Loucy (cell line): ENCODE results near the gene PAM.

Source experiments
- H2AFZ ChIP-seq: fragments of 200-600 bp; sonication (generic); 2 replicates; pipeline ENCODE4 v1.6.0; 2016; ENCODE audit warnings: antibody characterized with exemption, mild to moderate bottlenecking, low read length, moderate library complexity
- H3F3A ChIP-seq: fragments of 200-600 bp; 2 replicates; pipeline ENCODE4 v1.6.0; 2016; ENCODE audit warnings: antibody characterized with exemption, low read depth, mild to moderate bottlenecking
- H3K27me3 ChIP-seq: fragments of 200-600 bp; sonication (generic); 2 replicates; pipeline ENCODE4 v1.6.1; 2014; ENCODE audit warnings: low read length, mild to moderate bottlenecking; ENCODE audit not compliant: insufficient read depth, poor library complexity, severe bottlenecking
- H3K36me3 ChIP-seq: fragments of 200-600 bp; sonication (generic); 2 replicates; pipeline ENCODE4 v1.6.1; 2016; ENCODE audit warnings: low read length; ENCODE audit not compliant: insufficient read depth
- H3K4me1 ChIP-seq: fragments of 200-600 bp; sonication (generic); 2 replicates; pipeline ENCODE4 v1.5.1; 2014; ENCODE audit warnings: low read length, mild to moderate bottlenecking; ENCODE audit not compliant: insufficient read depth, poor library complexity, severe bottlenecking
- H3K4me2 ChIP-seq: fragments of 200-600 bp; sonication (generic); 2 replicates; pipeline ENCODE4 v1.6.0; 2014; ENCODE audit warnings: antibody characterized with exemption, low read length, low read depth, mild to moderate bottlenecking; ENCODE audit not compliant: poor library complexity, severe bottlenecking
- H3K4me3 ChIP-seq: fragments of 200-600 bp; sonication (generic); 2 replicates; pipeline ENCODE4 v1.5.1; 2014; ENCODE audit warnings: low read length, mild to moderate bottlenecking, mixed read lengths; ENCODE audit not compliant: poor library complexity, severe bottlenecking
- H3K79me2 ChIP-seq: fragments of 200-600 bp; sonication (generic); 2 replicates; pipeline ENCODE4 v1.6.1; 2014; ENCODE audit warnings: low read length; ENCODE audit not compliant: insufficient read depth
- H3K9ac ChIP-seq: fragments of 200-600 bp; sonication (generic); 2 replicates; pipeline ENCODE4 v1.6.0; 2014; ENCODE audit warnings: mild to moderate bottlenecking, low read depth, low read length, moderate library complexity; ENCODE audit not compliant: poor library complexity, severe bottlenecking
- H3K9me2 ChIP-seq: fragments of 200-600 bp; sonication (generic); replicated peaks from 2 replicates; pipeline ENCODE4 v1.6.1; 2016; ENCODE audit warnings: low read depth, low read length, mixed read lengths
- H3K9me3 ChIP-seq: fragments of 200-600 bp; sonication (generic); 2 replicates; pipeline ENCODE4 v1.6.1; 2014; ENCODE audit warnings: mild to moderate bottlenecking, antibody characterized with exemption, low read length, low read depth; ENCODE audit not compliant: insufficient read depth
- H4K20me1 ChIP-seq: fragments of 200-600 bp; sonication (generic); 2 replicates; pipeline ENCODE4 v1.6.0; 2014; ENCODE audit warnings: antibody characterized with exemption, low read length, mild to moderate bottlenecking; ENCODE audit not compliant: insufficient read depth, poor library complexity, severe bottlenecking
- CTCF ChIP-seq: fragments of 200-600 bp; sonication (generic); conservative IDR thresholded peaks from 2 replicates; pipeline ENCODE4 v1.5.1; 2014; ENCODE audit warnings: mild to moderate bottlenecking, antibody characterized with exemption, low read length
- EZH2phosphoT487 ChIP-seq: fragments of 200-600 bp; IDR thresholded peaks from 2 replicates; pipeline ENCODE4 v1.6.1; 2018; ENCODE audit warnings: antibody characterized with exemption, mild to moderate bottlenecking, moderate library complexity, borderline replicate concordance

PAM gene

GRCh38 chr5:102830241-102830640 is 75.1 kb downstream of the PAM start:
- no peaks in the 10 kb centered on the region for H3F3A ChIP-seq
- peaks cover 34% of the 10 kb centered on the region for H3K4me1 ChIP-seq
- no peak for TF ChIP-seq EZH2phosphoT487
- no peak for TF ChIP-seq CTCF
- H3K36me3 ChIP-seq = no peaks in the 10 kb centered on the region
- H3K4me3 ChIP-seq = no peak overlapping the region
- no peaks in the 10 kb centered on the region for H3K9me3 ChIP-seq
- no peaks in the 10 kb centered on the region for H3K9me2 ChIP-seq
- H3K9ac ChIP-seq = no peak overlapping the region
- no peak overlapping the region for H3K4me2 ChIP-seq
- no peaks in the 10 kb centered on the region for H3K79me2 ChIP-seq
- H3K27me3 ChIP-seq = no peaks in the 10 kb centered on the region
- no peaks in the 10 kb centered on the region for H4K20me1 ChIP-seq
- H2AFZ ChIP-seq = no peak overlapping the region

- H2AFZ ChIP-seq = no peak overlapping the region
- no peaks in the 10 kb centered on the region for H3K36me3 ChIP-seq
- no peaks in the 10 kb centered on the region for H3K9me2 ChIP-seq
- no peaks in the 10 kb centered on the region for H3K79me2 ChIP-seq
- H3F3A ChIP-seq = no peaks in the 10 kb centered on the region
- H3K4me3 ChIP-seq = no peak overlapping the region
- no peaks in the 10 kb centered on the region for H4K20me1 ChIP-seq
- peaks cover 46% of the 10 kb centered on the region for H3K4me1 ChIP-seq
- no peak for TF ChIP-seq CTCF
- no peak for TF ChIP-seq EZH2phosphoT487
- H3K9ac ChIP-seq = no peak overlapping the region
- peak overlapping the region; percentile 20 for H3K4me2 ChIP-seq
- no peaks in the 10 kb centered on the region for H3K27me3 ChIP-seq
- no peaks in the 10 kb centered on the region for H3K9me3 ChIP-seq
Measured at GRCh38 chr5:102832445-102832844, 77.3 kb downstream of the PAM start.

DNA sequence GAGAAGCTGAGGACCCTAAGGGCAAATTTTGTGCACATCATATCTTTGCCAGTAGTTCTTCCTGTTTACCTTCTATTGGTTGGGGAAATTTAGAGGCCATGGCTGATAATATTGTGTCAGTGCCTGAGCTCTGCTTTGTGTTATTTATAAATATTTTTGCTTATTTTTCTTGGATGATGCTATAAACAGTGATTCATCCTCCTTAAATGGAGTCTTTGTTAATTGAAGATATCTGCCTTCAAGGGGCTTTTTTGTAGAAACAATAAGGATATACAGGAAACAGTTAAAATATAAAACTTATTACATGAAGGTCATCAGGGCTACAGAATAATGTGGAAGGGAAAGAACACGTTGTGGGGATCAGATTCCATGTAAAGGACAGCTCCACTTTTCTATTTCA is 78.0 kb downstream of the PAM start:
- TF ChIP-seq CTCF (no peak), EZH2phosphoT487 (no peak)
- H3K9ac ChIP-seq = no peak overlapping the region

More for the DNA sequence above, 78.0 kb downstream of the PAM start:
- Histone ChIP-seq H3K27me3 (no peaks in the 10 kb centered on the region), H3K4me1 (peaks cover 48% of the 10 kb centered on the region), H3K4me3 (no peak overlapping the region), H3K9me3 (no peaks in the 10 kb centered on the region), H3K9me2 (no peaks in the 10 kb centered on the region), H3K36me3 (no peaks in the 10 kb centered on the region), H3K4me2 (peak overlapping the region; percentile 20), H3F3A (no peaks in the 10 kb centered on the region), H2AFZ (no peak overlapping the region), H4K20me1 (no peaks in the 10 kb centered on the region), H3K79me2 (no peaks in the 10 kb centered on the region)
